Measurements from ENCODE around the gene PPP1R27. TPM values are rescaled to one million over a fixed set of nuclear protein-coding genes. Genes with fewer than 3 reads are reported as not detected.
A peak's percentile ranks its signal among the peaks of the same experiment; 100 is the strongest.

The PPP1R27 gene
- total RNA-seq, 2 donors from 2014 or later, result not detected

- Histone ChIP-seq H3K9me3 (no peaks in the 10 kb centered on the region), H3K27me3 (replicated peaks; ENCODE audit: insufficient read depth) (no peaks in the 10 kb centered on the region), H3K27ac (peak overlapping the region; percentile 6 to 59), H3K4me1 (ENCODE audit: control insufficient read depth in 1 of 2, low read depth in 2 of 2) (peaks cover 6 to 14% of the 10 kb centered on the region in 2 donors), H3K36me3 (peaks cover 8% of the 10 kb centered on the region), H3K4me3 (peak overlapping the region; percentile 26)
- DNase-seq (ENCODE audit: low spot score) (peak; percentile 40), ATAC-seq (ENCODE audit: insufficient number of reproducible peaks, low FRiP score, low read depth) (peak; percentile 36)
- peak; percentile 58 for TF ChIP-seq CTCF (IDR thresholded peaks at IDR 0.05)
Measured at GRCh38 chr17:81821603-81822311, 13.1 kb downstream of the PPP1R27 start.

- H3K27me3 ChIP-seq (replicated peaks; ENCODE audit: insufficient read depth), result no peaks in the 10 kb centered on the region
- peaks cover 6 to 14% of the 10 kb centered on the region in 2 donors for H3K4me1 ChIP-seq (ENCODE audit: control insufficient read depth in 1 of 2, low read depth in 2 of 2)
- H3K4me3 ChIP-seq, result peak overlapping the region; percentile 26
- peaks cover 8% of the 10 kb centered on the region for H3K36me3 ChIP-seq
- TF ChIP-seq CTCF (IDR thresholded peaks at IDR 0.05), result no peak
- H3K27ac ChIP-seq, result peak overlapping the region in 1 of 2 donors; percentile 59
- DNase-seq (ENCODE audit: low spot score) (no peak), ATAC-seq (ENCODE audit: insufficient number of reproducible peaks, low FRiP score, low read depth) (no peak)
- no peaks in the 10 kb centered on the region for H3K9me3 ChIP-seq
Measured at GRCh38 chr17:81821147-81821546, 13.7 kb downstream of the PPP1R27 start.

GRCh38 chr17:81819708-81820107 is 15.1 kb downstream of the PPP1R27 start:
- no peak overlapping the region for H3K4me3 ChIP-seq
- no peaks in the 10 kb centered on the region for H3K9me3 ChIP-seq
- ATAC-seq (ENCODE audit: insufficient number of reproducible peaks, low FRiP score, low read depth) (no peak), DNase-seq (ENCODE audit: low spot score) (no peak)
- no peak overlapping the region for H3K27ac ChIP-seq
- no peak for TF ChIP-seq CTCF (IDR thresholded peaks at IDR 0.05)
- H3K4me1 ChIP-seq (ENCODE audit: control insufficient read depth in 1 of 2, low read depth in 2 of 2), result peaks cover 6 to 14% of the 10 kb centered on the region in 2 donors
- no peaks in the 10 kb centered on the region for H3K27me3 ChIP-seq (replicated peaks; ENCODE audit: insufficient read depth)
- H3K36me3 ChIP-seq, result peaks cover 6% of the 10 kb centered on the region

GRCh38 chr17:81817758-81818147 is 17.1 kb downstream of the PPP1R27 start:
- ATAC-seq (ENCODE audit: insufficient number of reproducible peaks, low FRiP score, low read depth) (no peak), DNase-seq (ENCODE audit: low spot score) (no peak)
- no peak for TF ChIP-seq CTCF (IDR thresholded peaks at IDR 0.05)
- Histone ChIP-seq H3K27me3 (replicated peaks; ENCODE audit: insufficient read depth) (no peaks in the 10 kb centered on the region), H3K27ac (no peak overlapping the region), H3K4me3 (no peak overlapping the region), H3K36me3 (peaks cover 5% of the 10 kb centered on the region), H3K9me3 (no peaks in the 10 kb centered on the region), H3K4me1 (ENCODE audit: control insufficient read depth in 1 of 2, low read depth in 2 of 2) (peaks cover 6 to 14% of the 10 kb centered on the region in 2 donors)

- no peak for ATAC-seq (ENCODE audit: insufficient number of reproducible peaks, low FRiP score, low read depth)
- no peak for TF ChIP-seq CTCF (IDR thresholded peaks at IDR 0.05)
- H3K9me3 ChIP-seq, result no peaks in the 10 kb centered on the region
- H3K4me1 ChIP-seq (ENCODE audit: control insufficient read depth in 1 of 2, low read depth in 2 of 2), result no peaks in the 10 kb centered on the region
- DNase-seq (ENCODE audit: low spot score), result no peak
- no peak overlapping the region for H3K27ac ChIP-seq
- no peaks in the 10 kb centered on the region for H3K27me3 ChIP-seq (replicated peaks; ENCODE audit: insufficient read depth)
- no peak overlapping the region for H3K4me3 ChIP-seq
- H3K36me3 ChIP-seq, result no peaks in the 10 kb centered on the region
Measured at GRCh38 chr17:81815646-81815986, 19.2 kb downstream of the PPP1R27 start.

Measured in thoracic aorta (tissue), 2 donors.